ENCODE measurements around the gene REEP6. TPM values are rescaled to one million over a fixed set of nuclear protein-coding genes. Genes with fewer than 3 reads are reported as not detected.
"Not testable (repeated sequence)": the region's sequence is repeated elsewhere in the genome, so short reads cannot be mapped to it uniquely, and the experiment has no call there.

Gene REEP6
- total RNA-seq, 1 donor from 2014 or later: 0.26 TPM

GRCh38 chr19:1522838-1523237 is 31.9 kb downstream of the REEP6 start:
- no peak for DNase-seq (ENCODE audit: low read depth in 2 of 2)

- DNase-seq (ENCODE audit: low read depth in 2 of 2): no peak
Observed at GRCh38 chr19:1523412-1524286, 32.7 kb downstream of the REEP6 start, which contains the start of gene PLK5. Gene PLK5, plus strand, starts transcription at chr19:1524077. Its CDS starts 2,920 bp downstream, at chr19:1526997.

DNA sequence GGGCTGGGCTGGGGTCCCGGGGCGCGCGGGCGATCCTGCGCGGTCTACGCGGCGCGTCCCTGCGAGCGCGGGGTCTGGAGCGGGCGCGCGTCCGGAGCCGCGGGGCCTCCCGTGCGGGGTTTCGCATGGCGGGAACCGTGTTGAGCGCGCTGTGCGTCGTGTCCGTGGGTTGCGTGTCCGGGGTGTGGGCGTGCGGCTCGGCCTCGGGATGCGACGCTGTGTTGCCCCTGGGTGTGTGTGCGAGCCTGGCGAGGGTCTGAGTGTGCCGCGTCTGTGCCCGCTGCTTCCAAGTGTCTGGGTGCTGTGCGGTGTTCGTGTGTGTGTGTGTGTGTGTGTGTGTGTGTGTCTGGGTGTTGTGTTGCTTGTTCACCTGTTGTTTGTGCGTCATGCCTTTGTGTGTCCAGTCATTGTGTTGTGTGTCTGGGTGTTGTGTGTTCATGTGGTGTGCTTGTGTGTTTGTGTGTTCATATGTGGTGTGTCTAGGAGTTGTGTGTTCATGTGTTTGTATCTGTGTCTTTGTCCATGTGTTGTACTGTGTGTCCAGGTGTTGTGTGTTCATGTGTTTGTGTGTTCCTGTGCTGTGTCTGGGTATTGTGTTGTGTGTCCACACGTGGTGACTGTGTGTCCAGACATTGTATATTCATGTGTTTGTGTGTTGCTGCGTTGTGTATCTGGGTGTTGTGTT is 33.4 kb downstream of the REEP6 start:
- no peak for DNase-seq (ENCODE audit: low read depth in 2 of 2)

DNA sequence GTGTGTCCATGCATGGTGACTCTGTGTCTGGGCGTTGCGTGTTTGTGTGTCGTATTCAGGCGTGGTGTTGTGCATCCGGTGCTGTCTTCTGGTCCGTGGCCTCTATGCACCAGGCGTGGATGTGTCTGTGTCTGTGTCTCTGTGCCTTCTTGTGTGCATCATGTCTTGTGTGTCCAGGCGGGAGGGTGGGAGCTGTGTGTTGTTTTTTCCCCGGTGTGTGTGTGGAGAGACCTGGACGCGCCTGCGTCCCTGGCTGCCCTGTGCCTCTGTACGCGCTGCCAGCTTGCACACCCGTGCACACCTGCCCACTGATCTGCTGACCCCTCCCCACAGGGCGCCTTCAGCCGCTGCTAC is 34.0 kb downstream of the REEP6 start:
- DNase-seq (ENCODE audit: low read depth in 2 of 2): no peak

- no peak for DNase-seq (ENCODE audit: low read depth in 2 of 2)
Observed at GRCh38 chr19:1525343-1525742, 34.4 kb downstream of the REEP6 start.

DNA sequence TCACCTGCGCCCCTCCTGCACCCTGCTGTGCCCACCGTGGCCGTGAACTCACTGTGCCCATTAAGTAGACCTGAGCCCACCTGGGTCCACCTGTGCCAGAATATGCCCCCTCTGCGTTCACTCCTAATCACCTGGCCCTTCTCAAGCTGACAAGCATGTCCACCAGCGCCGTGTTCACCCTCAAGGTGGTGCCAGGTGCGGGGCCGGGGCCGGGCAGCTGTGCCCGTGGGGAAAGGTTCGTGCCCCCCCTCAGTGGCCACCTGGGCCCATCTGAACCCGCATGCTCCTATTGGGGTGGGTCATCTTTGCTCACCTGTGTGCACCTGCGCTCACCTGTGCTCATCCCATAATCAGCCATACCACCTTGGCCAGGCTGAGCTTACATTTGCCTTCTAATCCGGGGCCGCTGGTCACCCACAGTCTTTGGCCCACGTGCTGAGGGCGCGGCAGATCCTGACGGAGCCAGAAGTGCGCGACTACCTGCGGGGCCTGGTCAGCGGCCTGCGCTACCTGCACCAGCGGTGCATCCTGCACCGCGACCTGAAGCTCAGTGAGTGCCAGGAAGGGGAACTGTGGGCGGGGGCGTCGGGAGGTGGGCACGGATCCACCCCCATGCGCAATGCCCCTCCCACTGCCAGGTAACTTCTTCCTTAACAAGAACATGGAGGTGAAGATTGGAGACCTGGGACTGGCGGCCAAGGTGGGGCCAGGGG is 35.2 kb downstream of the REEP6 start:
- DNase-seq (ENCODE audit: low read depth in 2 of 2): no peak

DNA sequence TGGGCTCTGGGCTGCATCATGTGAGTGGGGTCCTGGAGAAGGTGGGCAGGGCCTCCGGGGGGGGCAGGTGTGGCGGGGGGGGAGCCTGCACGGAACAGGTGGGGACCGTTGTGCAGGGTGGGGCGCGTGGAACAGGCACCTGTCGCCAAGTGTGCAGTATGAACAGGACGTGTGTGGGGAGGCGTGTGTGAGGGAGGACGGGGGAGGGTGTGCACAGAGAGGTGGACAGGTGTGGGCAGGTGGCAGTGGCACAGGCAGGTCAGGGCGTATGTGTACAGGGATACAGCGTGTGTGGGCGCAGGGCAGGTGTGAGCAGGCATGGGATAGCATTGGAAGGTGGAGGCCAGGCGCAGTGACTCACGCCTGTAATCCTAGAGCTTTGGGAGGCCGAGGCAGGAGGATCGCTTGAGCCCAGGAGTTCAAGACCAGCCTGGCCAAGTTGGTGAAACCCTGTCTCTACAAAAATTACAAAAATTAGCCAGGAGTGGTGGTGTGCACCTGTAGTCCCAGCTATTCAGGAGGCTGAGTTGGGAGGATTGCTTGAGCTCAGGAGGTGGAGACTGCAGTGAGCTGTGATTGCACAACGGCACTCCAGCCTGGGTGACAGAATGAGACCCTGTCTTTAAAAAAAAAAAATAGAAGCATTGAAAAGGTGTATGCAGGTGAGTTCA is 36.1 kb downstream of the REEP6 start:
- no peak for DNase-seq (ENCODE audit: low read depth in 2 of 2)

- DNase-seq (ENCODE audit: low read depth in 2 of 2): no peak
Observed at GRCh38 chr19:1527650-1528309, 36.8 kb downstream of the REEP6 start.

- no peak for DNase-seq (ENCODE audit: low read depth in 2 of 2)
Observed at GRCh38 chr19:1528596-1529429, 37.8 kb downstream of the REEP6 start.

- no peak for DNase-seq (ENCODE audit: low read depth in 2 of 2)
Observed at GRCh38 chr19:1529430-1529816, 38.4 kb downstream of the REEP6 start.

GRCh38 chr19:1530856-1531255 is 39.9 kb downstream of the REEP6 start:
- DNase-seq (ENCODE audit: low read depth in 2 of 2): not testable (repeated sequence)

- DNase-seq (ENCODE audit: low read depth in 2 of 2): no peak
Observed at GRCh38 chr19:1531587-1531986, 40.6 kb downstream of the REEP6 start.

GRCh38 chr19:1532003-1532402 is 41.0 kb downstream of the REEP6 start:
- DNase-seq (ENCODE audit: low read depth in 2 of 2): no peak

DNA sequence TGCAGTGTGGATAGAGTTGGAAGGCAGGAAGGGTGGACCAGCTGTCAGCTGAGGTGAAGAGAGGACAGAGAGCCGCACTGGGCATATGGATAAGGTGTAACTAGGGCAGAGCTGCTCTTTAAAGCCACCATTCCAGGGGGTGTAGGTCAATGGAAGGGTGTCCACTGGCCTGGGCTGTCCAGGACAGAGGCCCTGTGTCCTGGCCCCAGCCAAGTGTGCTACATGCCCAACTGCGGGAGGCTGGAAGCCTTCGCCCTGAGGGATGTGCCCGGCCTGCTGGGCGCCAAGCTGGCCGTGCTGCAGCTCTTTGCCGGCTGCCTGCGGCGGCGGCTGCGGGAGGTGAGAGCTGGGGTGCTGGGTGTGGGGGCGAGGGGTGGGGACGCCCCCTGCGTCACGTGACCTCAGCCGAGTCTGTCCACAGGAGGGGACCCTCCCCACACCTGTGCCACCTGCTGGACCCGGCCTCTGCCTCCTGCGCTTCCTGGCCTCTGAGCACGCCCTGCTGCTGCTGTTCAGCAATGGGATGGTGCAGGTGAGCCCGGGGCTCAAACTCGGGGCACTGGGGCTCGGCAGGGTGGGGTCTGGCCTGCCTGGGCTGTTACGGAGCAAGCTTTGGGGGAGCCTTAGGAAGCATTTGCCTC is 42.6 kb downstream of the REEP6 start:
- DNase-seq (ENCODE audit: low read depth in 2 of 2): no peak

GRCh38 chr19:1534972-1535371 is 44.0 kb downstream of the REEP6 start:
- DNase-seq (ENCODE audit: low read depth in 2 of 2): no peak

- DNase-seq (ENCODE audit: low read depth in 2 of 2): not testable (repeated sequence)
Observed at GRCh38 chr19:1535699-1536098, 44.7 kb downstream of the REEP6 start.

- DNase-seq (ENCODE audit: low read depth in 2 of 2): no peak
Observed at GRCh38 chr19:1538978-1539377, 48.0 kb downstream of the REEP6 start.

DNA sequence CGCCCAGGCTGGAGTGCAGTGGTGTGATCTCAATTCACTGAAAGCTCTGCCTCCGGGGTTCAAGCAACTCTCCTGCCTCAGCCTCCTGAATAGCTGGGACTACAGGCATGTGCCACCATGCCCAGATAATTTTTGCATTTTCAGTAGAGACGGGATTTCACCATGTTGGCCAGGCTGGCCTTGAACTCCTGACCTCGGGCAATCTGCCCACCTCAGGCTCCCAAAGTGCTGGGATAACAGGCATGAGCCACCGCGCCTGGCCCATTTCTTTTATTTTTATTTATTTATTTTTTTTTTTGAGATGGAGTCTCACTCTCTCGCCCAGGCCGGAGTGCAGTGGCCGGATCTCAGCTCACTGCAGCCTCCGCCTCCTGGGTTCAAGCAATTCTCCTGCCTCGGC is 48.8 kb downstream of the REEP6 start:
- DNase-seq (ENCODE audit: low read depth in 2 of 2): not testable (repeated sequence)

DNA sequence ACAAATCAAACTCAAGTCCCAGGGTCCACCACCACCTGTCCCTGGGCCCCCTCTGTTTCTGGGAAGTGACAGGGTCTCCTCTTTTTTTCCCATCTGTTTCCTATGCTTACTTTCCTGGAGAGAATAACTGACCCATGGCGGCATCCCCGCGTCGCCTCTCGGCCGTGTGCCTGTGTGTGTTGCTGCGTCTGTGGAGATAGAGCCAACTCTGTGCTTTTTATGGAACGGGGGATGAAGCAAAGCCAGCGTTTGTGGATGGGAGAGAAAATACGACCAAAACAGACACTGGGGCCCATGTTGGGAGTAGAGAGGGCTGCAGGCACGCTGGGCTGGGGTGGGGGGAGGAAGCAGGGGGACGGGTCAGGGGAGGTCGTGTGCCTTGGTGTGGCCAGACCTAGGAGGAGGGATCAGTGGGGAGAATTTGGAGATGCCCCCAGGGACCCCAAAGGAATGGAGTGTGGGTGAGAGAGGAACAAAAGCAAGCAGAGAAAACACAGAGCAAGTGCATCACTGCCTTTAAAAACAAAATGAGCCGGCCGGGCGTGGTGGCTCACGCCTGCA is 49.5 kb downstream of the REEP6 start:
- DNase-seq (ENCODE audit: low read depth in 2 of 2): no peak
